ENCODE results near the gene IFITM10.

Gene IFITM10

DNA sequence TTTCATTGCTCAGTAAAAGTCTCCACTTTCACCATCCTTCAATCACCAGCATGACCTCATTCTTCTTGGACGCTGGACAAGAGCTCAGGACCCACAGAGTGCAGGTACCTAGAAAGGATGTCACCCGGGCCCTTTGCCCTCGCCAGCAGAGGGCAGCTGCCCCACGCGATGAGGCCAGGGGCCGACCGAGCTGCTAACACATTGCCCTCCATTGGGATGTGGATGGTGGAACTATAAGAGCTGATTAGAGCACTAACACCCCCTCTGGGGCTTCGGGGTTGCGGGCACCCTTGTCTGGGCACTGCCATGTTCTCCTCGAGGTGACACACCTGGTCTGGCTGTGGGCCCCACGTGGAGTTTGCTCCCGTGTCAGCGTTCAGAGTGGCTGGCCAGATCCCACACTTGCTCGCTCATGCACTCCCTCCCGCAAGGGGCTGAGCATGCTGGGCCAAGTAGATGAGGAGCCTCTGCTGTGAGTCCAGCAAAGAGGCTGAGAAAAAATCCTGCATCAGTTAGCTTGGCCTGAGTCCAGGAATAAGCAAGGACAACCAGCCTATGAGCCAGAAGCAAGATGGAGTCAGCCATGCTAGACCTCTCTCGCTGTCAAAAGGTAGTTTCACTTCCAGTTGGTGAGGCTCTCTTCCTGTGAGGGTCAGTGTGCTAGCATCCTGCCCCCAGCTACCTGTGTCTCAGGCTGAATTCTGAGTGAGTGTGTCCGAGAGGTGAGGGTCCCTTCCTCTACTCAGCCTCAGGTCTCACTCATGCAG lies 43.6 kb downstream of the IFITM10 start:
- DNase-seq (ENCODE audit: insufficient read length, low spot score) (no peak), FAIRE-seq (peak; percentile 13)

DNA sequence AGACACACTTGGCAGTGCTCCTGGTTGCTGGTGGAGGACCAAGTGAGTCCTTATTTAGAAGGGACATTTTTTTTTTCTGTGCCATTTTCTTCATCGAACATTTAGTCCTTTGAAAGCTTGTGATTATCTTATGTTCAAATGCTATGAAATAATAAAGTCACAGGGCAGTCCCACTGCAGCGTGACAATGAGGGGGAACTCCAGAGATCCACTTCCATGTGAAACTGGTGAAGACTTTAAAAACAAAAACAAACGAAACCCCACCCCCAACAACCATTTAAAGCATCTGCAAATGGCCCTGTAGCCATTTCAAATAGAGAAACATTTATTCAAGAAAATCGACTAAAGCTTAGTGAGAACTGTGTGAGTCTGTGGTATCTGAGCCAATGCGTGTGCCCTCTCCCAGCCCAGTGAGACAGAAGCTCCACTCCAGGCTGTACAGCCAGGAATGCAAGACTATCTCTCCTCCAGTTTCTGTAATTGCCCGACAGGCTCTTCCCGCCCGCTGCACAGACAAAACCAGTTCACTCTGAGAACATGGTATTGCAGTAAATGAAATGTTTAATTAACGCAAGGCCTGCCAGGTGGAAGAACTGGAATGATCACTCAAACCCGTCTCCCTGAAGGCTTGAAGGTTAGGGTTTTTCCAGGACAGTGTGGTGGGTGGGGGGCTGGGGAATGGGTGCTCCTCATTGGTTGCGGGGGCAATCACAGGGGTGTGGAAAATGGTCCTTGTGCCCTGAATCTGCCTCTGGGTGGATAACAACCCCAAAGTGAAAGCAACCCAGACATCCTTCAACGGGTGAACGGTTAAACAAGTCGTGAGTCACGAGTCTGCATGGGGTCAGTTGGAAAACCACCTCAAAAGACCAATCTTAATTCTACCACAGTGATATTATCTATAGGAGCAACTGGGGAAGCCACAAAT lies 45.0 kb downstream of the IFITM10 start:
- FAIRE-seq: no peak

More for the DNA sequence above, 43.6 kb downstream of the IFITM10 start:
- no peak for TF ChIP-seq POU2F2 (IDR thresholded peaks at IDR 0.05; ENCODE audit: low read depth, low read length)
- no peak for TF ChIP-seq POLR2AphosphoS5 (IDR thresholded peaks at IDR 0.05; ENCODE audit: low read depth, low read length)
- peak; percentile 75 for TF ChIP-seq SPI1 (IDR thresholded peaks at IDR 0.05; ENCODE audit: low read depth, low read length)
- TF ChIP-seq POLR2A (IDR thresholded peaks at IDR 0.05; ENCODE audit: low read depth, low read length): no peak

DNA sequence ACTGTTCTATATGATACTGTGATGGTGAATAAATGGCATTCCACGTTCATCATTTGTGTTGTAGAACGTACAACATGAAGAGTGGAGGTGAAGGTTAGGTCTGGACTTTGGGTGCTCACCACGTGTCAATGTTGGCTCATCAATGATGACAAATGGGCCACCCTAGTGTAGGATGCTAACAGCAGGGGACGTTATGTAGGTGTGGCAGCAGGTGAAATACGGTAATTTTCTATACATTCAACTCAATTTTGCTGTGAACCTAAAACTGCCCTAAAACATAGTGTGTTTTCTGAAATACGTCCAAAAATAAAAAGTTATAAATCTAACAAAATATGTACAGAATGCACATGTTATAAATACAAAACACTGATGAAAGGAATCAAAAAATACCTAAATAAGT lies 47.2 kb downstream of the IFITM10 start:
- no peak for FAIRE-seq
- no peak for DNase-seq (ENCODE audit: insufficient read length, low spot score)
- TF ChIP-seq TAF1 (IDR thresholded peaks at IDR 0.05; ENCODE audit: low read depth, low read length) (no peak), SPI1 (IDR thresholded peaks at IDR 0.05; ENCODE audit: low read depth, low read length) (no peak), POU2F2 (IDR thresholded peaks at IDR 0.05; ENCODE audit: low read depth, low read length) (no peak), PAX5 (IDR thresholded peaks at IDR 0.05; ENCODE audit: insufficient read depth, low read length, severe bottlenecking) (no peak), POLR2AphosphoS5 (IDR thresholded peaks at IDR 0.05; ENCODE audit: low read depth, low read length) (no peak), POLR2A (IDR thresholded peaks at IDR 0.05; ENCODE audit: low read depth, low read length) (no peak)

More for the DNA sequence above, 45.0 kb downstream of the IFITM10 start:
- no peak for DNase-seq (ENCODE audit: insufficient read length, low spot score)
- no peak for TF ChIP-seq POLR2A (IDR thresholded peaks at IDR 0.05; ENCODE audit: low read depth, low read length)
- peak; percentile 22; the same call in 1 of the 2 replicates for TF ChIP-seq SPI1 (IDR thresholded peaks at IDR 0.05; ENCODE audit: low read depth, low read length)
- no peak for TF ChIP-seq PAX5 (IDR thresholded peaks at IDR 0.05; ENCODE audit: insufficient read depth, low read length, severe bottlenecking)
- no peak for TF ChIP-seq POU2F2 (IDR thresholded peaks at IDR 0.05; ENCODE audit: low read depth, low read length)
- no peak for TF ChIP-seq POLR2AphosphoS5 (IDR thresholded peaks at IDR 0.05; ENCODE audit: low read depth, low read length)
- no peak for TF ChIP-seq TAF1 (IDR thresholded peaks at IDR 0.05; ENCODE audit: low read depth, low read length)

DNA sequence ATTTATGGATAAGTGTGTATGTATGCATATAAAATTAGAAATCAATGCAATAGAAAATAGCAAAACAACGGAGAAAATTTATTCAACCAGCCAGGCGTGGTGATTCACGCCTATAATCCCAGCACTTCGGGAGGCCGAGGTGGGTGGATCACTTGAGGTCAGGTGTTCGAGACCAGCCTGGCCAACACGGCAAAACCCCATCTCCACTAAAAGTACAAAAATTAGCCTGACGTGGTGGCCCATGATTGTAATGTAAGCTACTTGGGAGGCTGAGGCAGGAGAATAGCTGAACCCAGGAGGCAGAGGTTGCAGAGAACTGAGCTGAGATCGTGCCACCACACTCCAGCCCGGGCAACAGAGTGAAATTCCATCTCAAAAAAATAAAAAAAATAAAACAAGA lies 47.9 kb downstream of the IFITM10 start:
- DNase-seq (ENCODE audit: insufficient read length, low spot score): no peak
- FAIRE-seq: no peak
- TF ChIP-seq SPI1 (IDR thresholded peaks at IDR 0.05; ENCODE audit: low read depth, low read length) (no peak), POU2F2 (IDR thresholded peaks at IDR 0.05; ENCODE audit: low read depth, low read length) (no peak), POLR2A (IDR thresholded peaks at IDR 0.05; ENCODE audit: low read depth, low read length) (no peak), PAX5 (IDR thresholded peaks at IDR 0.05; ENCODE audit: insufficient read depth, low read length, severe bottlenecking) (no peak), TAF1 (IDR thresholded peaks at IDR 0.05; ENCODE audit: low read depth, low read length) (no peak), POLR2AphosphoS5 (IDR thresholded peaks at IDR 0.05; ENCODE audit: low read depth, low read length) (no peak)

DNA sequence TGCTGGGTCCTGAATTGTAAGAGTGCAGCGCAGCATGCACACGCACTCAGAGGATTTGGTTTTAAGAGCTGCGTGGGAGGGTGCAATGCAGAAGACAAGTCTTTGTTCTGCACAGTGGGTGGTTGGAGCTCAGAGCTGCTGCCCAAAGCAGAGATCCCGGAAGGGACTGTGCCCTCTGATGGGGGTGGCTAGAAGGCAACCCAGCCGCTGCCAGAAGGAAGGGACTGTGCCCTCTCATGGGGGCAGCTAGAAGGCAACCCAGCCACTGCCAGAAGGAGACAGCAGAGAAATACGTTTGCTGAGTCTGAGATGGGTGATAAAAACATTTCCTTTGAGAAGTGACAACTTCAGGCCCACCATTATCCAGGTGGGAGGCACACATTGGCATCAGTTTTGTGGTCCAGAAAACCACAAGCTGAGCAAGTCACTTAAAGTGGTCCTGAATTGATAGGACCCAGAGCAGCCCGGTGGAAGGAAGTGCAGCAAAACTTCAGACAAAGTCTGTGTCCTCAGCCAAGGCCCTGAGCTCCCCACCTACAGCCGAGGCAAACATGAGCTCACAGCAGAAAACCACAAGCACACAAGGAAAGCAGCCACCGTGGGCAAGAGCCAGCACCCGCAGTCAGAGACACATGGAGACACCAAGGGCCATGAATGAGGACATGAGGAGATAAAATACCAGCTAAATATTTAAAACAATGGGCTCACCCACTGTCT lies 49.1 kb downstream of the IFITM10 start:
- DNase-seq (ENCODE audit: insufficient read length, low spot score): no peak

DNA sequence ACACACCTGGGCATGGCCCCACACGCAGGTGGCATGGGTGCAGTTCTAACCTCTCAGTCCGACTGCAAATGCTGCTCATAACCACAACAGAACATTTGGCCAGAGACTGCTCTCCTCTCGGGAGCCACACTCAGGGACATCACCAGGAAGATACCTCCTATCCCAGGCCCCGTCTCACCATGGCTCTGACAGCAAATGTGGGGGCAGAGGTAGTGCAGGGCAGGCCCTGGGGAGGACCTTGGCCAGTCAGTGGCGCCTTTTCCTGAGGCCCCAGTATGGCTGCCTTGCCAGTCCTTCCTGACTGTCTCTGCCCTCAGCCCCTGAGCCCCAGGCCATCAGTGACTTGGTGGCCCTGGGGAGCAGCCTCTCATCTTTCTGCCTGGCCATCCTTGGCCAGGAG lies 50.6 kb downstream of the IFITM10 start:
- FAIRE-seq: no peak
- DNase-seq (ENCODE audit: insufficient read length, low spot score): no peak
- no peak for TF ChIP-seq TAF1 (IDR thresholded peaks at IDR 0.05; ENCODE audit: low read depth, low read length)
- no peak for TF ChIP-seq POU2F2 (IDR thresholded peaks at IDR 0.05; ENCODE audit: low read depth, low read length)
- no peak for TF ChIP-seq POLR2A (IDR thresholded peaks at IDR 0.05; ENCODE audit: low read depth, low read length)
- TF ChIP-seq POLR2AphosphoS5 (IDR thresholded peaks at IDR 0.05; ENCODE audit: low read depth, low read length): no peak
- TF ChIP-seq SPI1 (IDR thresholded peaks at IDR 0.05; ENCODE audit: low read depth, low read length): no peak

More for the DNA sequence above, 49.1 kb downstream of the IFITM10 start:
- TF ChIP-seq TAF1 (IDR thresholded peaks at IDR 0.05; ENCODE audit: low read depth, low read length): no peak
- TF ChIP-seq PAX5 (IDR thresholded peaks at IDR 0.05; ENCODE audit: insufficient read depth, low read length, severe bottlenecking): no peak
- no peak for TF ChIP-seq POU2F2 (IDR thresholded peaks at IDR 0.05; ENCODE audit: low read depth, low read length)
- TF ChIP-seq SPI1 (IDR thresholded peaks at IDR 0.05; ENCODE audit: low read depth, low read length): no peak
- TF ChIP-seq POLR2A (IDR thresholded peaks at IDR 0.05; ENCODE audit: low read depth, low read length): no peak
- no peak for TF ChIP-seq POLR2AphosphoS5 (IDR thresholded peaks at IDR 0.05; ENCODE audit: low read depth, low read length)
- FAIRE-seq: no peak

DNA sequence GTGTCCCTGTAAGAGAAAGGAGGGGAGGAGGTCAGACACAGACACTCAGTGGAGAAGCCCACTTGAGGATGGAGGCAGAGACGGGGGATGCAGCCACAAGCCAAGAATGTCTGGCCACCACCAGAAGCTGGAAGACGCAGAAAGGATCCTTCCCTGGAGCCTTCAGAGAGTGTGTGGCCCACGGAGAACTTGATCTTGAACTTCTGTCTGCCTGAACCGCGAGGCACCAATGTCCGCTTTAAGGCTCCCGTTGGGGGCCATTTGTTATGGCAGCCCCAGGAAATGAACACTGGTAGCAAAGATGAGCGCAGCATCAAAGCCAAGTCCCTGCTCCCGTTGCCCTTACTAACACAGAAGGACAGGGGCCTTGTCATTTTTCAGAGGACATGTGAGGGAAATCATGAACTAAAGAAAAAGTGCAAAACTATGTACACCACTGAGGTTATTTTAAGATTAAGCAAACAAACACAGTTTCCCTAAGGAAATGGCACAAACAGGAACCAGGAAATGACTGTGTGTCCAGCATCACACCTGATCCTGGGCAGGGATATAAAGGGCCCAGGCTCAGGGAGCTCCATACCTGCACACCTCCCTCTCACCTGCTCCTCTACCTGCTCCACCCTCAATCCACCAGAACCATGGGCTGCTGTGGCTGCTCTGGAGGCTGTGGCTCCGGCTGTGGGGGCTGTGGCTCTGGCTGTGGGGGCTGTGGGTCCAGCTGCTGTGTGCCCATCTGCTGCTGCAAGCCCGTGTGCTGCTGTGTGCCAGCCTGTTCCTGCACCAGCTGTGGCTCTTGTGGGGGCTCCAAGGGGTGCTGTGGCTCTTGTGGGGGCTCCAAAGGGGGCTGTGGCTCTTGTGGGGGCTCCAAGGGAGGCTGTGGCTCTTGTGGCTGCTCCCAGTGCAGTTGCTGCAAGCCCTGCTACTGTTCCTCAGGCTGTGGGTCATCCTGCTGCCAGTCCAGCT lies 53.5 kb downstream of the IFITM10 start, which contains the start of gene KRTAP5-6:
TSS of gene KRTAP5-6 (plus strand) at position 588 of the 963 bp plus-strand sequence. CDS start at position 639, 51 bp downstream.
- DNase-seq (ENCODE audit: insufficient read length, low spot score) (no peak), FAIRE-seq (no peak)
- TF ChIP-seq PAX5 (IDR thresholded peaks at IDR 0.05; ENCODE audit: insufficient read depth, low read length, severe bottlenecking) (no peak), POU2F2 (IDR thresholded peaks at IDR 0.05; ENCODE audit: low read depth, low read length) (no peak)

DNA sequence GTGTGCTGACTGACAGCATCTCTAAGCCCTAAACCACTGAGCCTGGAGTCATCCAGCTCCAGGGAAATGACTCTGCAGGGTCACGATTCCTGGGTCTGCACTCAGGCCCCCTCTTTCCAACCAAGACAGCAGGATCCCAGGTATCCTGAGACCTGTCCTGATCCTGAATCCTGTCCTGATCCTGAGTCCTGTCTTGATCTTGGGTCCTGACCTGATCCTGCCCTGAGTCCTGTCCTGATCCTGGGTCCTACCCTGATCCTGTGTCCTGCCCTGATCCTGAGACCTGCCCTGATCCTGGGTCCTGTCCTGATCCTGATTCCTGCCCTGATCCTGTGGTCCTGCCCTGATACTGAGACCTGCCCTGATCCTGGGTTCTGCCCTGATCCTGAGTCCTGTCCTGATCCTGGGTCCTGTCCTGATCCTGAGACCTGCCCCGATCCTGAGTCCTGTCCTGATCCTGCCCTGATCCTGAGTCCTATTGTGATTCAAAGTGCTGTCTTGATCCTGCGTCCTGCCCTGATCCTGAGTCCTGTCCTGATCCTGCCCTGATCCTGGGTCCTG lies 54.8 kb downstream of the IFITM10 start:
- FAIRE-seq (no peak), DNase-seq (ENCODE audit: insufficient read length, low spot score) (no peak)
- TF ChIP-seq TAF1 (IDR thresholded peaks at IDR 0.05; ENCODE audit: low read depth, low read length): no peak
- TF ChIP-seq POLR2A (IDR thresholded peaks at IDR 0.05; ENCODE audit: low read depth, low read length): no peak
- TF ChIP-seq POLR2AphosphoS5 (IDR thresholded peaks at IDR 0.05; ENCODE audit: low read depth, low read length): no peak
- no peak for TF ChIP-seq POU2F2 (IDR thresholded peaks at IDR 0.05; ENCODE audit: low read depth, low read length)
- no peak for TF ChIP-seq SPI1 (IDR thresholded peaks at IDR 0.05; ENCODE audit: low read depth, low read length)
- TF ChIP-seq PAX5 (IDR thresholded peaks at IDR 0.05; ENCODE audit: insufficient read depth, low read length, severe bottlenecking): no peak

Data from GM12891 (cell line).